Measurements from ENCODE around the gene PTPRN2.
"Not testable (repeated sequence)": the region's sequence is repeated elsewhere in the genome, so short reads cannot be mapped to it uniquely, and the experiment has no call there.

The PTPRN2 gene

DNA sequence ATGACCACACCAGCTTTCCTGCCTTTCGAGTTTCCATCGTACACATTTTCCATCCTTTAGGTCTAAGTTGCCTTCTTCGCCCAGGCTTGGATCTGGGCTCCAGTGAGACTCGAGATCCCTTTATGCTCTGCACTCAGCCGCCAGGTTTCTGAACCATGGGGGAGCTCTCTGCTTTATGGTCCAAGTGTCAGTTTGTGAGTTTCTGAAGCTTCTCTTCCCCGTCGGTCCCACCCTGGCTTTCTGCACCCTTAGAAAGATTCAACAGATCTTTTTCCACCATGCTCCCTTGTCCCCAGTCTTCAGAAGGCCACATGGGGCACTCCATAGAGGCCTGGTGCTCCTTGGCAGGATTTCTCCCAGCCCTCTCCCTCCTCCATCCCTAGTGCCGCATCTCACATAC is 402.0 kb downstream of the PTPRN2 start:
- DNase-seq (ENCODE audit: low read depth in 2 of 2): no peak

- DNase-seq (ENCODE audit: low read depth in 2 of 2): no peak
Observed at GRCh38 chr7:158183431-158183830, 404.2 kb downstream of the PTPRN2 start.

DNA sequence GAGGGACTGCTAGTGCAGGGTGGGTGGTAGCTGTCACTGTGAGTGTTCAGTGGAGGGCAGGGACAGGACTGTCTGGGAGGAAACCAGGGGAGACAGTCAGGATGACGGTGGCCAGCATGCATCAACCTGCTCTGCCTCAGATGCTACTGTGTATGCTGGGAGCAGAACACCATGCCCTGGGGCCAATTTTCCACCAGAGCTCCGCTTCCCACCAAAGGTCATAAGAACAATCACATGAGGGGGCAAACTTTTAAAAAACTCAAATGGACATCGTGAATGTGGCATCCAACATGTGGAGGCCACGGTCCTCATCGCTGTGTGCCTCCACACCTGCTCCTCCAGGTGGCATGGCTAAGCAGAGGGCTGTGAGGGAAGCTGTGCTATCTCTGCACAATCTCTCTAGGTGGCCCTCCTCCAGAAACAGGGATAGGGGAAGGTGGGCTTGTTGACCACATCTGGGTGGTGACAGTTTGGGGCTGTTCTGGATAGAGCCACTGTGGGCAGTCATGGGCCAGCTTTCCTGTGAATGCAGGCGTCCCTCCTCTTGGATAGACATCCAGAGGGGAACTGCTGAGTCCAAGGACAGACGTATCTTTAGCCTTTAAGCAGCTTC is 411.0 kb downstream of the PTPRN2 start:
- no peak for DNase-seq (ENCODE audit: low read depth in 2 of 2)

DNA sequence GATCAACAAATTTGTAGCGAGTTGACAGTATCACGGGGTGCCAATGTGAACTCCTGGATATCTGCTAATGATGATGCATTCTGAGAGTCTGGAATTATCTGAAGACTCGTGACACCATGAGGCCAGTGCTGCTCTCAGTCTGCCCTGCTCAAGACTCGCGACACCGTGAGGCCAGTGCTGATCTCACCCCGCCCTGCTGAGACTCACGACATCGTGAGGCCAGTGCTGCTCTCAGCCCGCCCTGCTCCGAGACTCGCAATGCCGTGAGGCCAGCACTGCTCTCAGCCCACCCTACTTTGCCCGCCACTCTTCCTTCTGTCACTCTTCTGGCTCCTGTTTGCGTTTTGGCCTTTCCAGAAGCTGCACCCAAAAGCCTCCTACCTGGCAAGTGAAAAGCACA is 411.8 kb downstream of the PTPRN2 start:
- no peak for DNase-seq (ENCODE audit: low read depth in 2 of 2)

DNA sequence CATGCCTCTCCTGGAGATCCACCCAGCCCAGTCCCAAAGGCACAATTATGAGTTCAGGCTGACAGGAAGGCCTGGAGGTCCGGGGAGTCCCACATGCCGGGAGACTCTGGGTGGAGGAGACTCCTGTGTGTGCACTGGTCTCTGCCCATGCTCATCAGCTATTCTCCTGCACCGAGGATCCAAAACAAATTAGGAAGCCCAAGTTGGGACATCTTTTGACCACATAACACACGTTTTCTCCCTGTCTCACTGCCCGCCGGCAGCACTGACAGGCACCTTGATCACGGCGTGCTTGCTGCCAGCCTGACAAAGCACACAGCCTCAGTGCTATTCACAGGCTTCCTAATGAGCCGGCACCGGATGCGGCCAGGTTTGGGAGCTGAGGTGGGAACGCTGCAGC is 412.7 kb downstream of the PTPRN2 start:
- no peak for DNase-seq (ENCODE audit: low read depth in 2 of 2)

DNA sequence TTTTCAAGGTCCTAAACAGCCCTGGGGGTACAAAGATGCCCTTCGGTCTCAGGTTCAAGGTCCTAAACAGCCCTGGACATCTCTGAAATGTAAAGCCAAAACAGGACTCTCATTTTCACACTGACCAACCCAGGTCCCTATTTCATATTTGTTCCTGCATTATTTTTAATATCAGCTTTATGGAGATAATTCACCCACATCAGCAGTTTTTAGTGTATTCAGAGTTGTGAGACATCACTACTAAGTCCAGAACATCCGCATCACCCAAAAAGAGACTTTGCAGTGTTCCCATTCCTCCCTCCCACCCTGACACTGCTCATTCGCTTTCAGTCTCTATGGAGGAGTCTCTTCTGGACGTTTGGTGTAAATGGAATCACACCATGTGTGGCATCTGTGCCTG is 420.2 kb downstream of the PTPRN2 start:
- no peak for DNase-seq (ENCODE audit: low read depth in 2 of 2)

GRCh38 chr7:158166386-158167340 is 421.0 kb downstream of the PTPRN2 start:
- no peak for DNase-seq (ENCODE audit: low read depth in 2 of 2)

GRCh38 chr7:158165711-158166110 is 421.9 kb downstream of the PTPRN2 start:
- DNase-seq (ENCODE audit: low read depth in 2 of 2): no peak

- DNase-seq (ENCODE audit: low read depth in 2 of 2): no peak
Observed at GRCh38 chr7:158164101-158165095, 423.2 kb downstream of the PTPRN2 start.

DNA sequence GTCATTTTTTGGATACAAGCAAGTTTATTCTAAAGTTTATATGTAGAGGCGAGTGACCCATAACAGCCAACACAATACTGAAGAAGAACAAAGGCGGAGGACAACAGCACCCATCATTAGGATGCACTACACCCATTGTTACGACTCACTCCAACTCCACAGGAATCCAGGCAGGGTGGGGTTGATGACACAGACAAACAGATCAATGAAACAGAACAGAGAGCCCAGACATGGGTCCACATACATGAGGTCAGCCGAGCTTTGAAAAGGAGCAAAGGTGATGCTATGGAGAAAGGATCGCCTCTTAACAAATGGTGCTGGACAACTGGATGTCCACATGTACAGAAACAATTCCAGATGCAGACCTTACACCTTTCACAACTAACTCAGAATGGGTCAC is 426.4 kb downstream of the PTPRN2 start:
- no peak for DNase-seq (ENCODE audit: low read depth in 2 of 2)

DNA sequence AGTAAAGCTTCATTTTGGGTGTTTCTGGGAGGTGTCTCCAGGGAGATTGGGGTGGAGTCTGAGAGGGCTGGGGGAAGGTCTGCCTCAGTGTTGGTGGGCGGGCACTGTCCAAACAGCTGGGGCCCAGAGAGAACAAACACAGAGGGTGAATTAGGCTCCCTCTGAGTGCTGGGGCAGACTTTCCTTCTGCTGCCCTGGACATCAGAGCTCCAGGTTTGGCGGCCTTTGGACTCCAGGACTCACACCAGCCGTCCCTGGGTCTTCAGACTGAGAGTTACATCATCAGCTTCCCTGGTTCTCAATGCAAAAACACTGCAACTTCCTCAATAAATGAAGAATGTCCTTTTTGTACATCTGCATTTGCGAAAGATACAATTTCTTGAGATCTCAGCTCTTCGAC is 427.4 kb downstream of the PTPRN2 start:
- no peak for DNase-seq (ENCODE audit: low read depth in 2 of 2)

DNA sequence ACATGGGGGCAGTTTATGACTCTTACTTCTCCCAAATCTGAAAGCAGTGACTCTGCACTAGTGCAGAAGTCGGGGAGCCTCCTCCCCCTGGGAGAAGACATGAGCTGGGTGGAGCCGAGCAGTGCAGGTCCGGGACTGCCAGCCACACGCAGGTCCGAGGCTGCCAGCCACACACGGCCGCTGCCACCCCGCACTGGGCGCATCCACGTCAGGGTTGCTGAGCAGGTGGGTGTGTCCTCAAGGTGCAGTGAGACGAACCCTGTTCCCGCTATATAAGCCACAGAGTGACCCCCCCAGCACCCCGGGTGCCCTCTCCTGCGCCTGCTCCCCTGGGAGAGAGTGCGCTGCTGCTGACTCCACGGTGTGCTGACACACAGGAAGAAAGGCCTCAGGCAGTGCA is 430.2 kb downstream of the PTPRN2 start:
- DNase-seq (ENCODE audit: low read depth in 2 of 2): no peak

- DNase-seq (ENCODE audit: low read depth in 2 of 2): peak; percentile 2 to 24
Observed at GRCh38 chr7:158151273-158151672, 436.4 kb downstream of the PTPRN2 start.

- DNase-seq (ENCODE audit: low read depth in 2 of 2): no peak
Observed at GRCh38 chr7:158150234-158150633, 437.4 kb downstream of the PTPRN2 start.

DNA sequence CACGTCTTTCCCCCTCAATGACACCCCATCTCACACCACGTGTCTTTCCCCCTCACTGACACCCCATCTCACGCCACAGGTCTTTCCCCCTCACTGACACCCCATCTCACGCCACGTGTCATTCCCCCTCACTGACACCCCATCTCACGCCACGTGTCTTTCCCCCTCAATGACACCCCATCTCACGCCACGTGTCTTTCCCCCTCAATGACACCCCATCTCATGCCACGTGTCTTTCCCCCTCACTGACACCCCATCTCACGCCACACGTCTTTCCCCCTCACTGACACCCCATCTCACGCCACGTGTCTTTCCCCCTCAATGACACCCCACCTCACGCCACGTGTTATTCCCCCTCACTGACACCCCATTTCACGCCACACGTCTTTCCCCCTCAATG is 440.2 kb downstream of the PTPRN2 start:
- DNase-seq (ENCODE audit: low read depth in 2 of 2): not testable (repeated sequence)

DNA sequence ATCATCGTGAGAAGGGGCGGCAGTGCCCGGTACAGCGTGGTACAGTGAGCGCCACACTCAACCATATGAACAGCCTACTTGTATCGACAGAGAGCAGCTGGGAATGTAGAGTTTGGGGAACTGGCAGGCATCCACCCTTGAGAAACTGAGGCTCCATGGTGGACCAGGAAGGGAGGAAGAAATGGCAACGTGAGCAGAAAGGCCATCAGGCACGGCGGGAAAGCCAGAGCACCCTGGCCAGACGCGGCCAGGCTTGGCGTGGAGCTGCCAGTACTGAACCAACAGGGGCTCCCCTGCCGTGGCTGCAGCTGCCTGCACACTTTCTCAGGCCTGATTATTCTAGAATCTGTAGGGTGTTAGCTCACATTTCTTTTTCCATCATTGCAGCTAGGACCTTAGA is 442.3 kb downstream of the PTPRN2 start:
- DNase-seq (ENCODE audit: low read depth in 2 of 2): no peak

DNA sequence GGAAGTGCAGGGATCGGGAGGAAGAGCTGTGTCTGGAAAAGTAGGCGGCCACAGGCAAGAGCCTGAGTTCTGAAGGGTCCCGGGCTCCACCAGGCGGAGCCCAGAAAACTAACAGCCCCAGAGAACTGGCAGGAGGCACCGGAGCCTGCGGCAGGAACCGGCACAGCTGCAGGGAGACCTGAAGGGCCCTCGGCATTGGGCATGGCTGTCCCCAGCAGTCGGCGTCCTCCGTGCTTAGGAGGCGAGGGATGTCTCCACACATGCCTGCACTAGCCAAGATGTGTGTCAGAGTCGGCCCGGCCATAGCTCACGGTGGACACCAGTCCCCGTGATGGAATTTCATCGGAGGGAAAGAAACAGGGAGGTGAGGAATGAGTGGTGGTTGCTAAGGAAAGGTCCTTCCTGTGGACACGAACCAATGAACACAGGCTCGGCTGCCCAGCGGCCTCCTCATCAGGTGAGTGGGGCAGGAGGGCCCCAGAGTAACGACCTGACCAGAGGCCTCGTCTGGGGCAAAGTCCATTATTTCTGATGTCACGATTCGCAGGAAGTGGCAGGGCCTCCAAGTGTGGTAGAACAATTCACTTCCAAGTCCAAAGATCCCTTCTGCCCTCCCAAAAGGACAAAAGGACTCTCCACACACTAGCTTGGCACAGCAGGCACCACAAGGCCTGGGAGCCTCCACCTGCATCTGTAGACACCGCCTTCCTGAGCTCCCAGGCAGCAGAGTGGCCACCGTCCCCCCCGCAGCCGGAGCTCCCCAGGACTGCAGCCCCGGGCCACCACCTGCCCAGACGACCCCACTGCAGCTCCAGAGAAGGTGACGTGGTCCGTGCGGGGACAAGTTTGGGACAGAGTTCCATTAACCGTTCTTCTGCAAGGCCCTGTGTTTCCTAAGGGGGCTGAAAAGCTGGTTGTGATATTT is 444.2 kb downstream of the PTPRN2 start:
- DNase-seq (ENCODE audit: low read depth in 2 of 2): no peak

- no peak for DNase-seq (ENCODE audit: low read depth in 2 of 2)
Observed at GRCh38 chr7:158142657-158143056, 445.0 kb downstream of the PTPRN2 start.

- no peak for DNase-seq (ENCODE audit: low read depth in 2 of 2)
Observed at GRCh38 chr7:158141806-158142518, 445.7 kb downstream of the PTPRN2 start.

DNA sequence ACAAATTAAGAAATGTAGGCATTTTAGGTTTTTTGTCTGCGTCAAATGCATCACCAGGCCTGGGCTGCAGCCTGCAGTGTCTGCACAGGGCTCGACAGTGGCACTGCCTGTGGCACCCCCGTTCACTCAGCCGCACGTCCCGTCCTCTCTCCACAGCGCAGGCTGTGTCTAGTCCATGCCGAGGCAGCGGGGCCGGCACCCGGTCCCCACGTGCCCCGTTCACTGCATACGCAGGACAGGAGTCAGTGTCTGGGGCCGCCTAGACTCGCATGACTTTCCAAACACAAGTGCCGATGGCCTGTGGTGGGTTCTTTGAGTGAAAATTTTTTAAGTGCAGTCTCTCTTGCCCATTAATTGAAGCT is 446.4 kb downstream of the PTPRN2 start:
- DNase-seq (ENCODE audit: low read depth in 2 of 2): no peak
